Activated T-cell treated with anti-CD3 and anti-CD28 coated beads for 4 hours (primary cell): ENCODE data around the gene CTAG1B.
"Not testable (repeated sequence)": the region's sequence is repeated elsewhere in the genome, so short reads cannot be mapped to it uniquely, and the experiment has no call there.

ENCODE experiments used
- DNase-seq: peaks from one replicate; pipeline ENCODE4 v3.0.0-alpha.2; 2020

The CTAG1B gene

DNA sequence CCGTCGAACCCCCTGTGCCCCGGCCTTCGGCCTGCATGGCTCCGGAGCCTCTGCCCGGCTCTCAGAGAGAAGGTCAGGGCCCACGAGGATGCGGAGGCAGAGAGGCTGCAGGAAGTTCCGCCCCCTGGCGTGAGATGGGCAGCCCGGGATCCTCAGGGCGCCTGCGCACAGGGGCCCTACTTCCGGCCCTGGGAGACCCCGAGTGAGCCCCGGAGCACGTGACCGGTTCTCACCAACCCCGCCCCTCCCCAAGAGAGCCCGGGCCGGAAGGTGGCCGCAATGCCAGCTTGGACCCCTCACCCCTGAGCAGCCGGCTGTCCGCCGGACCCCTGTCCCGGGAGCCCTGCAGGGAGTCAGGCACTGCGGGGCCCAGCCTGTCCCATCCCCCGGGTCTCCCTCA, at the start of gene CTAG1B:
CTAG1B (minus strand) TSS at position 101 of the 400 bp plus-strand sequence; CDS start at position 37, 64 bp downstream.
- not testable (repeated sequence) for DNase-seq

DNA sequence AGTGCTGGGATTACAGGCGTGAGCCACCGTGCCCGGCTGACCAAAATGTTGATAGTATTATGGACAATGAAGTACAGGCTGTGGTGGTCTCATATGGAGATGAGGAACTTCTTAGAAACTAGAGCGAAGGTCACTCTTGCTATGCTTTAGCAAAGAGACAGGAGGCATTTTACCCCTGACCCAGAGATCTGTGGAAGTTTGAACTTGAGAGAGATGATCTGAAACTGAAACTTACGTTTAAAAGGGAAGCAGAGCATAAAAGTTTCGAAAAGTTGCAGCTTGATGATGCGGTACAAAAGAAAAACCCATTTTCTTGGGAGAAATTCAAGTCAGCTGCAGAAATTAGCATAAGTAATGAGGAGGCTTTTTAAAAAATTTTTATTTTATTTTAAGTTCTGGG, 42.8 kb upstream of the CTAG1B start:
- no peak for DNase-seq

DNA sequence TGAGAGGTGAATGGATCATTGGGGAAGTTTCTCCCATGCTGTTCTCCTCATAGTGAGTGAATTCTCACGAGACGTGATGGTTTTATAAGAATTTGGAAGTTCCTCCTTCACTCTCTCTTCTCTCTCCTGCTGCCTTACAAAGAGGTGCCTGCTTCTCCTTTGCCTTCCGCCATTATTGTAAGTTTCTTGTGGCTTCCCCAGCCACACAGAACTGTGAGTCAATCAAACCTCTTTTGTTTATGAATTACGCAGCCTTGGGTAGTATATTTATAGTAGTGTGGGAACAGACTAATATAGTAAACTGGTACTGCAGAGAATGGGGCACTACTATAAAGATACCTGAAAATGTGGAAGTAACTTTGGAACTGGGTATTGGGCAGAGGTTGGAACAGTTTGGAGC, 42.1 kb upstream of the CTAG1B start:
- no peak for DNase-seq

DNA sequence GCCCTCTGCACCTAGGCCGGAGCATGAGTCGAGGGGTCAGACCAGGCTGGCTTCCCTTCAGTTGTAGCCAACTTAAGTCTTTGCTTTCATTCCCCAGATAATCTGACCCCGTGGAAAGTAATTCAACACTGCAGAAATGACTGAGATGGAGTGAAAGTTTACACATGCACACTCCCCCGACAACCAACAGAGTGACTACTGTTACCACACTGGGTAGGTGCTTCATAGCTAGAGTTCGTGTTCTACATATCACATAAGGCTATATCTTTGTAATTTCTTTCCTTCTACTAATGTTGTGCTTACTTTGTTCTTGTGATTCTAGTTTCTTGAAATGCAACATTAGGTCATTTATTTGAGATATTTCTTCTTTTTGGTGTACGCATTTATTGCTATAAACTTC, 41.5 kb upstream of the CTAG1B start:
- DNase-seq, result no peak

DNA sequence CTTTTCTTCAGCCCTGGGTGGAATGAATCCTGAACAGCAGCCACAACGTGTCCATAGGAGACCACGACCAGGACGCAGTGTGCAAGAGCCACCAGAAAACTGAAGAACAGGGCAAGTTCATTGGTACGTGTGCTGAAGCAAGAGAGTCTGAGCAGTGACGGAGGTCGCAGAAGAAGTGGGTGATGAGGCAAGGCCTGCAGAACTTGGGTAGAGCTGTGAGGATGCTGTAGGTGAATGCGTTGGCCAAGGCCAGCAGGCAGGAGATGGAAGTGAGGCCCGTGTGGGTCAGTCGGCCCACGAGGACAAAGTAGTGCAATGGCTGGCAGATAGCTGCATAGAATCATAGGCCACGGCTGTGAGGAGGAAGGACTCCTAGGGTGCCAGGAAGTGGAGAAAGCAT, 39.9 kb upstream of the CTAG1B start:
- DNase-seq, result no peak

DNA sequence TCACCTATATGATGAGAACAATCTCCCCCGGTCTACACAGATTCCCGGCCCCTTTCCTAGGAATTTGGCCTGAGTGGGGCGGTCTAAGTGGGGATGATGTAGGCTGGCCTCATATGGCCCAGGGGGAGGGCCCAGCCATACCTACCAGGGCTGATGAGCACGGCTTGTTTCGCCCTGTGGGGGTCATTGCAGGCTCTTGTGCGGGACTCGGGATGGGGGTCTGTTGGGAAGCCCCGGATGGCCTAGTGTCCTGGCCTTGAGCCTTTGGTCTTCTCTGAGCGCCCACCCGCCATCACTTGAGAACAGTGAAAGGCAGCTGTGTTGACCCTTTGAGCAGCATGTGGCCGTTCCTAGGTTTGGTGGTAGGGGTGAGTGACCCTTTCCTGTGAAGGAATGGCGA, 39.1 kb upstream of the CTAG1B start:
- no peak for DNase-seq

DNA sequence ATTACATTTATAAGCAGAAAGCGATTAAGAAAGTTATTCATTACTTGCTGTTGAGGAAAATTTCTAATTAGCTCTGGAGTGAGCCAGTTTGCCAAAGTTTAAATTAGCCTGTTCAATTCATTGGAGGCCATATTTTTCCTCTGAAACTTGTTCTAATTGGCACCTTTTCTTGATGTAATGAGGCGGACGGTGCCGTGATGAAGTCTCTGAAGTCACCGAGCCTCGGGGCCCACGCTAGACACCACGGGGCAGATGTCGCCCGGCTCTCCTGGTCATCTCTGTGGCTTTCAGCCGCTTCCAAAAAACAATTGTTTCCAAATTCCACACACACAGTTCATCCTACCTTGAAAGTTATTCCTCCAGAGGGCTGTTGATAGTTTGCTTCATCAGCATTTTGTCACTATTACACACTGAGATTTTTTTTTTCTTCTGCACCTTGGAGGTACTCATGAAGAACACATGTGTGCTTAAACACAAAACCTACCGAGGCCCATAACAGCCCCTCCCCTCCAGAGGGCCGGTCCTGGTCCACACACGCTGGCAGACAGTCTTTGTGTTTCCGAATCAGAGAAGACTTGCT, 38.2 kb upstream of the CTAG1B start:
- no peak for DNase-seq

DNA sequence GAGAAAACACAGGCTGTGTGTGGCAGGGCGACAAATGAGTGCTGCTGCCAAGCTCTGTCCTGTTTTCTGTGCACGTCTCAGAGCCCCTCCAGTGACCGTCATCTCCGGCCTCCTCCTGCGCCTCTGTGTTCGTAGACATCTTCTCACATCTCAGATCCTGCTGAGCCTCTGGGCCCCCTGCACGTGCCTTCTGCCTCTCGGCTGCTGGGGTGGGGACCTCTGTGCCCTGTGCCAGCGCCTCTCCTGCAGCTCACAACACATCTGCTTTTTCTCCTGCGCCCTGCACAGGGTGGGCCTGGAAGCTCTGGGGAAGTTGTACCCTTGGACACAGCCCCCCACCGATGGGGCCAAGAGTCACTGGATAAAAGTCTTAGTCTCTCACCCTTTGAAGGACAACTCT, 36.7 kb upstream of the CTAG1B start:
- no peak for DNase-seq

DNA sequence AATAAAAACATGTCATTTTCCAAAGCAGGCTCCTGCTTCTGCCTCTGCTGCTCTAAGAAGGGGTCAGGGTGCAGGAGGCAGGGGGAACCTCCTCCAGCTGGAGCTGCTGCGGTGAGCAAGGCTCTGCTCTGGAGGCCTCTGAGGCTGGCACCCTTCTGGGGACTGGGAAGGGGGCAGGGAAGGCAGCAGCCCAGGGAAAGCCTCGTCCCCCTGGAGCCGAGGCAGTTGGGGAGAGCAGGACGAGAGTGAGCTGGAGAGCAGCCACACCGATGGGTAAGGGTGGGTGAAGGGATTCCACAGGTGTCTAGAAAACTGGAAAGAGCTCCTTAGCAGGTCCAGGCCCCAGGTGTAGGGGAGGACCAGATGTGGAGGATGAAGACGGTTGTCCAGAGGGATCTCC, 36.3 kb upstream of the CTAG1B start:
- no peak for DNase-seq

DNA sequence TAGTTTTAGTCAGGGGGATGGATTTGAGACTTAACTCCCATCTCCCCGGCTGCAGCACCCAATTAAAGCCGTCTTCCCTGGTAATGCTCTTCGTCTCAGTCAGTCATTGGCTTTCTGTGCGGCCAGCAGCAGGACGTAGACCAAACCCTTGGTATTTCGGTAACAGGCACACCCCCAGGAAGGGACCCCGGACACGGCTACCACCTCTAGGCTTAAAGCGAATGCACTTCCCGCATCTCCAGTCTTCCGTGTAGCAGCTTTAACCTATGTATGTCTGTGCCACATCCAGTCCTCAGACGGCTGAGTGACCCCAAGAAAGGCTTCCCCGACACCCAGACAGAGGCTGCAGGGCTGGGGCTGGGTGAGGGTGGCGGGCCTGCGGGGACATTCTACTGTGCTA, 35.8 kb upstream of the CTAG1B start:
- DNase-seq, result no peak

DNA sequence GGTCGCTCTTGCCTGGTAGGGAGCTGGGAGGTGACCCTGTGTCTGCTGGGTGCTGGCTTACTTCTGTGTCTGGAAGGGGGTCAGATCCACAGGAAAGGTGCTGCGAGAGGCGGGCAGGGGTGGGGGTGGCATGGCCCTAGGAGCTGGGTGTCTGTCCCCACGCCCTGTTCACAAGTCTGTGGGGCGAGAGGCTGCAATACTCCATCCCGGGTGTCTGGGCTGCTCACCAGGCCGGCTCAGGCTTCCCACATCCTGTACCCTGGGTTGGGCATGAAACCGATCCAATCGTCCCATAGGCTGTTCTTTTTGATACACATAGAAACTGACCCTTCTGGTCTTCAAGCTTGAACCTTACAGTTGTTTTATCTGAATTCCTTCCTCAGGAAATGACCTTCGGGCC, 35.3 kb upstream of the CTAG1B start:
- DNase-seq, result no peak

DNA sequence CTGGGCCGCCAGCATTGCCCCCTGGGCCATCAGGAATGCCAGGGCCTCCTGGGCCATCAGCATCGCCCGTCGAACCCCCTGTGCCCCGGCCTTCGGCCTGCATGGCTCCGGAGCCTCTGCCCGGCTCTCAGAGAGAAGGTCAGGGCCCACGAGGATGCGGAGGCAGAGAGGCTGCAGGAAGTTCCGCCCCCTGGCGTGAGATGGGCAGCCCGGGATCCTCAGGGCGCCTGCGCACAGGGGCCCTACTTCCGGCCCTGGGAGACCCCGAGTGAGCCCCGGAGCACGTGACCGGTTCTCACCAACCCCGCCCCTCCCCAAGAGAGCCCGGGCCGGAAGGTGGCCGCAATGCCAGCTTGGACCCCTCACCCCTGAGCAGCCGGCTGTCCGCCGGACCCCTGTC, 34.3 kb upstream of the CTAG1B start, which contains the start of gene CTAG2:
CTAG2 (minus strand) TSS at position 167 of the 400 bp plus-strand sequence; CDS start at position 103, 64 bp downstream.
- DNase-seq, result not testable (repeated sequence)

DNA sequence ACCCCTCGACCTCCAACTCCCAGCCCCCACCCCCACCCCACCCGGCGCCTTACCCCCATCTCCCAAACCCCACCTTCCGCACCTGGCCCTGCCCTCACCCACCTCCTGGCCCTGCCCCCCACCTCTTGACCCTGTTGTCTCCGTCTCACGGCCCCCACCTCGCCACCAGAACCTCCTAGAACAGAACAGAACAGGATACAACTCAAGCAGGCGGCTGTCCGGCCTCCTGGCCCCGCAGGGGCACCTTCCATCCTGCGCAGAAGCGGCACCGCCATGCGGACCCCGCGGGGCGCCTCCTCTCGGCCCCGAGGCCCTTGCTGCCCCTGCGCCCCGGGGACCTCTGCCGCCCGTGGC, 33.9 kb upstream of the CTAG1B start:
- no peak for DNase-seq

DNA sequence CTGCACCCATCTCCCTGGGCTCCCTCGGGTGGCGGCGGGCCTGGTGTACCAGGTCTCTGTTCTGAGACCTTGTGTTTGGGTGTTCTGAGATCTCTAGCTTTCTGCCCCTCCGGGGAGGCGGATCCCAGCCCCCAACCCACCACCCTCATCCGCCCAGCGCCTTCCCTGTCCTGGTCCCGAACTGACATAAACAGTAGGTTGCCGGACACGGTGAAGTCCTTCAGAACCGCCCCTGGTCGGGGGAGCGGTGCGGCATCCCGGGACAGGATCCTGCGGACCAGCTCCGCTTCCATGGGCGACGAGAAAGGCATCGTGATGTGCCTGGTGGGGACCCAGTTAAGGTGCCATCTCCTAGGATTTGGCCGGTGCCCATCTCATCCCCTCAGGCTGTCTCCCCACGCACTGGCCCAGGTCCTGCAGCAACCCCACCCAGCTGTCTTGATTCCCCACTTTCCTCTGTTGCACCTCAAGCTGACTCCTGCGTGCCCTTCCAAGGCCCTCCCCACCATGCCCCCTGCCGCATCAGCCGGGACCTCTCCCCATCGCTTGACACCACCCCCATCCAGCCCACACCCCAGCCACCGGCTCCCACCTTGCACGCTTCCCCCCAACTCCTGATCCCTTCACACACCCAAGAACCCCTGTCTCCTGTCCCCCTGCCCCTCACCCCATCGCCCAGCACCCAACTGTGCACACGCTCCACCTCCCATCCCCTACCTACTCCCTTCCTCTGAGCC, 33.4 kb upstream of the CTAG1B start:
- no peak for DNase-seq

DNA sequence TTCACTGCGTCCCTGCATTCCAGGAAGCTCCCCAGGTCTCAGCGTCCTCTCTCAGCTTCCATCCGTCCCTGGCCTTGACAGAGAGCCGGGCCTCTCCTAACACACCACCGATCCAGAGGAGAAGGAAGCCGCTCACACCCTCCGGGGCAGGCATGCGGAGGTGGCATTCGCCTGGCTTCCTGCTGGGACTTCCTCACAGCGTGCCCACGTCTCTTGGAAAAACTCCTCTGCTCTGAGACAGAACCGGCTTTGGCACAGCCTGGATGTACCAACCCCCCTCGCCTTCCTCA, 31.1 kb upstream of the CTAG1B start:
- no peak for DNase-seq

DNA sequence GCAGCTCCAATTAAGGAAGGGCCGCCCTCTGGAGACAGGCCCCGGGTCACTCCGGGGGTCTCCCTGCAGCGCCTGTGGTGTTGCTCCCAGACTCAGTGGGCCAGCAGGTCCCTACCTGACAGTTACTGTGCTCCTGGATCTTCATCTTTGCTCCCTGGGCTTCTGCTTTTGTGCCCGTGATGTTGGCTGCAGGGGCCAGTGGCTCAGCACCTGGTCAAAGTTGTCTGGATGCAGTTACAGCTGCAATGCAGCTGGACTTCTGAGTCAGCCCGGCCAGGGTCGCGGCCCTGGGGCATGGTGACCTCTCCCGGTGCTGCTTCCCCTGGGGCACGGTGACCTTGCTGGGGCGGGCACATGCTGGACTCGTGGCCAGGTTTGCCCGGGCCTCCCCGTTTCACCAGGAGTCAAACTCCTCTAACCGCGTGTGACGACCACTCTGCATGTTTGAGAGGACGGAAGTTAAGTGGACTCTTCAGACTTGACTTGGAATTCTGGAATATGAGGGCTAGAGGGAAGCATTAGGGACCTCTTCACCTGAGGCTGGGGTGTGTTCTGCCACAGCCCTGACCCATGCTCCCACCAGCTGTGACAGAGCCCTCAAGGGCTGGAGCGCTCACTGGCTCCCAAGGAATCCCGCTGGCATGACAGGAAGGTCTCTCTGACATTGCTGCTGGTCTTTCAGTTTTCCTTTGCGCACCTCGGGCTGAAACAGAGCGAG, 30.6 kb upstream of the CTAG1B start:
- no peak for DNase-seq

DNA sequence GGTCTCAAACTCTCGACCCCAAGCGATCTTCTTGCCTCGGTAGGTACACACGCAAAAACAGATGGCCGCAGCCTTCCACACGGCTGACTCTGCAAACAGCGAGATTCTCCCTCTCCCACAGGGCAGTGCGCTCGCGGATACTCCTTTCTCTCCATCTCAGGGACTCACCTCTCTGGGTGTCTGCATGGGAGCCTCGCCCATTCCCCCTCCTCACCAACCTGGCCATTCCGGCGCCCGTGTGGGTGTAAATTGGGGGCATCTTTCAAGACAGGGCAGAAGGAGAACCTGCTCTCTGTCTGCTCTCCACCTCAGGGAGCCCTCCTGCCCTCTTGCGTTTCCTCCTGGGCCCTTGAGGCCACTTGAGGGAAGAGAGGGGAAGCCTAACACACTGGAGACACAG, 29.8 kb upstream of the CTAG1B start:
- DNase-seq, result no peak

DNA sequence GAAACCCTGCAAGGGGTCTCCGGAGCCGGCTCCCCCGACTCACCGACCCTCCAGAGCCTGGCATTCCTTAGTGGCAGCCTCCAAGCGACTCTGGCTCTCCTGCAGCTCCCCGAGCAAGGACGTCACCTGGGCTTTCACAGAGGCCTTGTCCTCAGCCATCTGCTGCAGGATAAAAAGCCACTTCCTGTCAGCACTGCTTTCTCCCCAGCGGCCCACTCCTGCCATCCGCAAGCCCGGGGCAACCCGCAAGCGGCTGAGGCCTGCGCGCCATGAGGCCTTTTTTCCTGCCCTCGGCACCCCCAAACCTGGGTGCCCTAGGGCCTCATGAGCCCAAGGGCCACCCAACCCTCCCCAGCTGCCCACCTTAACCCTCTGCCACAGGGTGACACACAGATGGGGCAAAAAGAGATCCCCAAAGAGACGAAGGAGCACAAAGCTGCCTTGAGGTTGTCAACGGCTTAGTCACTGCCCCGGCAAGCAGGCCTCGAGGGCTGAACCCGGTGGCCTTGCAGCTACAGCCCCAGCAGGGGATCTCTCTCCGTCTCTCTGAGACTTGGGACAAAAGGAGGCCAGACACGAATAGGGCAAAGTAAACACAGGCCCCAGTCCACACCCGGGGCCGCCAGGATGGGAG, 26.8 kb upstream of the CTAG1B start:
- not testable (repeated sequence) for DNase-seq

DNA sequence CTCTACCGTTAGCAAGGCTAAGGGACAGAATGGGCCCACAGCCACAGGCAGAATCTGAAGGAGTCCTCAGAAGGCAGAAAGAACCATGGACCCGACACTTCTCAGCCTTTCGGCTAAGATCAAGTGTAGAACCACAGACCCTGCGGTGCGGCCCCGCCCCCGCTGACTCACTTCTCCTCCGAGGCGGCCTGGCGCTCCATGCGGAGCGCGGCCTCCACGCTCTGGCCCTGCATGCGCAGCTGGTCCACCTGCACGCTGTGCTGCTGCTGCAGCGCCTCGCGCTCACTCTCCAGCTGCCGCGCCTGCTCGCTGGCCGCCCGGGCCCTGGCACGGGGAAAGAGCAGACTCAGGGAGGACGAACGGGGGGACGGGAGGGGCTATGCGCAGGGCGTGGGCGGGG, 24.6 kb upstream of the CTAG1B start:
- DNase-seq, result not testable (repeated sequence)

DNA sequence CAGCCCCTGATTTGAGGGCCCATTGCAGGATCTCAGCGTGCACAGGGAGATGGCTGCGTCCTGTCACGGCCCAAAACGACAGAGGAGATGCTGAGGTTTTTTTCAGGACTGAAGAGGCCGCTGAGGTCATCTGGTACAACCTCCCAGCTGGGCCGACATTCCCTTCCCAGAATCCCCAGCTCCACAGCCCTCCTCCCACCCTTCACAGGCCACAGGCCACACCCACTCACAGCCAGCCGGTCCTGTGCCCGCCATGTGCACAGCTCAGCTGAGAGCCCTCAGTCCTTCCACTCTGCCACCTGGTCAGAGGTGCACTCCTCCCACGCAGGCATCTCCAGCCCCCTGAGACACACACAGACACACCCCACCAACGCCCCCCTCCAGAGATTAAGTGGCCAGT, 22.7 kb upstream of the CTAG1B start:
- DNase-seq, result not testable (repeated sequence)

DNA sequence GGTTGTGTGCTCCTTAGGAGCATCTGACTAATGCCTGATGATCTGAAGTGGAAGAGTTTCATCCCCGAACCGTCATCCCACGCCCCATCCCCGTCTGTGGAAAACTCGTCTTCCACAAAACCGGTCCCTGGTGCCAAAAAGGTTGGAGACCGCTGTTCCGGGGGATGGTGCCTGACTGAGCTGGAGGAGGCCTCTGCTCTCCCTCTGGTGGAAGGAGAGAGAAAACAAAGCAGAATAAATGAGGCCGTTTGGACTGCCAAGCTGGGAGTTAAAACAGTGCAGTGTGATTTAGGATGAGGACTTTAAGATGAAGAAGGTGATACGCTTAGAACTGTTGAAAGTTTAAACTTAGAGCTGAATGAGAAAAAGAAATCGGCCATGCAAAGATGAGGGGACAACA, 14.6 kb upstream of the CTAG1B start:
- DNase-seq, result not testable (repeated sequence)

DNA sequence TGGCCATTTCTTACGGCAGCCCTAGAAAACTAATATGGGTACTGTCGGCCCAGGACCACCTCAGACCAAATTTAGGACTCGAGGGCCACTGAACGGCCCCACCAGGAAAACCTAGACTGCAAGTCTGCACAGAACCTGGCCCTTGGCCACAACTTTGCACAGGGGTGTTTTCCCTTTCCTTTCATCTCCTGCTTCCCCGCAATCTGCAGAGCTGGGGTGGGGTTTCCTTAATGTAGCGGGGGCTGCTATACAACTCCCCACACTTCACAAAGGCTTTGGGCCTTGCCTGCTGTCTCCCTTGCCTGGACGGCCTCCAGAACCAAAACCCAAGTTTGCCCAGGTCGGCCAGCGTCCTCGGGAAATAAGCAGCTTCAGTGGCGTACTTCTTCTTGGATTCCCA, 11.9 kb upstream of the CTAG1B start:
- DNase-seq, result not testable (repeated sequence)

DNA sequence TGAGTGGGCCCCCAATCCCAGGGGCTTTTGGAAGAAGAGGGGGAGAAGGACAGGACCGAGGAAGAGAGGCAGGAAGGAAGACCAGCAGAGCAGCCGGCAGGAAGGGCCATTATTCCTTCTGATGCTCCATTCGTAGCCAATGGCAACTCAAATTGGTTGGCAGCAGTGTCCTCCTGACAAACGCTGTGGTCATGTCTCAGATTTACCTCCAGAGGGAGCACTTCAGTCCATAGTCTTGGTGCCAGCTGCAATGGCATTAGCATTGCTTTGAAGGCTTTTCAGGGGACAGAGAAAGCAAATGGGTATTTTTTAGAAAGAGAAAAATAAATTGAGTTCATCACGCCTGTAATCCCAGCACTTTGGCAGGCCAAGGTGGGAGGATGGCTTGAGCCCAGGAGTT, 9.9 kb upstream of the CTAG1B start:
- not testable (repeated sequence) for DNase-seq
